Dermis blood vessel endothelial cell (primary cell): Measurements from ENCODE around the gene CPVL. TPM values are rescaled to one million over a fixed set of nuclear protein-coding genes. Genes with fewer than 3 reads are reported as not detected.

Source experiments
- DNase-seq: peaks from one replicate; pipeline ENCODE4 v3.0.0; 2010
- total RNA-seq: library from RNA; depleted of rRNA; stranded (reverse); fragments of >200 nt; gene quantifications from 2 replicates; pipeline ENCODE4 v1.2.3, GENCODE V29; 2014

Gene CPVL
- total RNA-seq, 1 donor from 2014 or later = 5.6 TPM

GRCh38 chr7:29090151-29090805 is 56.1 kb downstream of the CPVL start:
- DNase-seq = no peak

GRCh38 chr7:29087840-29088170 is 58.5 kb downstream of the CPVL start:
- DNase-seq = no peak

GRCh38 chr7:29086545-29086944 is 59.8 kb downstream of the CPVL start:
- DNase-seq = no peak

- no peak for DNase-seq
Measured at GRCh38 chr7:29084832-29085231, 61.5 kb downstream of the CPVL start.

GRCh38 chr7:29080803-29081202 is 65.5 kb downstream of the CPVL start:
- DNase-seq = no peak

GRCh38 chr7:29078311-29079260 is 67.8 kb downstream of the CPVL start:
- DNase-seq = no peak

- DNase-seq = no peak
Measured at GRCh38 chr7:29077854-29078253, 68.5 kb downstream of the CPVL start.

- DNase-seq = no peak
Measured at GRCh38 chr7:29077176-29077575, 69.2 kb downstream of the CPVL start.

- no peak for DNase-seq
Measured at GRCh38 chr7:29076631-29077030, 69.7 kb downstream of the CPVL start.

- DNase-seq = no peak
Measured at GRCh38 chr7:29075606-29076005, 70.7 kb downstream of the CPVL start.

- DNase-seq = no peak
Measured at GRCh38 chr7:29071203-29071874, 75.0 kb downstream of the CPVL start.

- DNase-seq = no peak
Measured at GRCh38 chr7:29066641-29067040, 79.7 kb downstream of the CPVL start.

- DNase-seq = no peak
Measured at GRCh38 chr7:29065181-29065857, 81.0 kb downstream of the CPVL start.

GRCh38 chr7:29063872-29064271 is 82.5 kb downstream of the CPVL start:
- no peak for DNase-seq

GRCh38 chr7:29063236-29063635 is 83.1 kb downstream of the CPVL start:
- DNase-seq = no peak

GRCh38 chr7:29053105-29053872 is 93.0 kb downstream of the CPVL start:
- no peak for DNase-seq

GRCh38 chr7:29046978-29047377 is 99.4 kb downstream of the CPVL start:
- DNase-seq = no peak

GRCh38 chr7:29045258-29046086 is 100.9 kb downstream of the CPVL start:
- no peak for DNase-seq

- DNase-seq = no peak
Measured at GRCh38 chr7:29044554-29044953, 101.8 kb downstream of the CPVL start.

GRCh38 chr7:29043576-29043975 is 102.8 kb downstream of the CPVL start:
- DNase-seq = no peak

- DNase-seq = no peak
Measured at GRCh38 chr7:29042824-29043231, 103.5 kb downstream of the CPVL start.
